ENCODE data around the gene TSHZ3. TPM values are rescaled to one million over a fixed set of nuclear protein-coding genes. Genes with fewer than 3 reads are reported as not detected.

Gene TSHZ3
- total RNA-seq, 1 experiment from 2014 or later: 0.05 TPM

- TF ChIP-seq YY1 (IDR thresholded peaks at IDR 0.05; ENCODE audit: extremely low read depth, insufficient replicate concordance, low read depth, low read length) (no peak), JUND (IDR thresholded peaks at IDR 0.05) (no peak), TCF7L2 (IDR thresholded peaks at IDR 0.05; ENCODE audit: borderline replicate concordance, extremely low read depth, insufficient read depth, insufficient read length) (no peak), CBX3 (IDR thresholded peaks at IDR 0.05; ENCODE audit: low read depth) (no peak), ZFX (IDR thresholded peaks at IDR 0.05) (no peak), POLR2AphosphoS5 (IDR thresholded peaks at IDR 0.05; ENCODE audit: low read depth, low read length) (no peak)
- TF ChIP-seq, protein P1, sequence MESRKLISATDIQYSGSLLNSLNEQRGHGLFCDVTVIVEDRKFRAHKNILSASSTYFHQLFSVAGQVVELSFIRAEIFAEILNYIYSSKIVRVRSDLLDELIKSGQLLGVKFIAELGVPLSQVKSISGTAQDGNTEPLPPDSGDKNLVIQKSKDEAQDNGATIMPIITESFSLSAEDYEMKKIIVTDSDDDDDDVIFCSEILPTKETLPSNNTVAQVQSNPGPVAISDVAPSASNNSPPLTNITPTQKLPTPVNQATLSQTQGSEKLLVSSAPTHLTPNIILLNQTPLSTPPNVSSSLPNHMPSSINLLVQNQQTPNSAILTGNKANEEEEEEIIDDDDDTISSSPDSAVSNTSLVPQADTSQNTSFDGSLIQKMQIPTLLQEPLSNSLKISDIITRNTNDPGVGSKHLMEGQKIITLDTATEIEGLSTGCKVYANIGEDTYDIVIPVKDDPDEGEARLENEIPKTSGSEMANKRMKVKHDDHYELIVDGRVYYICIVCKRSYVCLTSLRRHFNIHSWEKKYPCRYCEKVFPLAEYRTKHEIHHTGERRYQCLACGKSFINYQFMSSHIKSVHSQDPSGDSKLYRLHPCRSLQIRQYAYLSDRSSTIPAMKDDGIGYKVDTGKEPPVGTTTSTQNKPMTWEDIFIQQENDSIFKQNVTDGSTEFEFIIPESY (IDR thresholded peaks at IDR 0.05; ENCODE audit: extremely low read depth, insufficient replicate concordance, low read length): no peak
- TF ChIP-seq, protein P2, sequence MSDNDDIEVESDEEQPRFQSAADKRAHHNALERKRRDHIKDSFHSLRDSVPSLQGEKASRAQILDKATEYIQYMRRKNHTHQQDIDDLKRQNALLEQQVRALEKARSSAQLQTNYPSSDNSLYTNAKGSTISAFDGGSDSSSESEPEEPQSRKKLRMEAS (IDR thresholded peaks at IDR 0.05): no peak
- DNase-seq (ENCODE audit: low read depth, low spot score): no peak
- Histone ChIP-seq H3K4me3 (replicated peaks in 1 of 2; ENCODE audit: low read depth in 1 of 2, low read length in 2 of 2) (no peak overlapping the region), H4K20me1 (ENCODE audit: insufficient read depth) (no peaks in the 10 kb centered on the region), H3K4me2 (ENCODE audit: low read length) (no peak overlapping the region), H3K9ac (ENCODE audit: low read length) (no peak overlapping the region), H3K9me3 (ENCODE audit: control insufficient read depth in 1 of 2, insufficient read depth in 1 of 2, low read depth in 1 of 2, low read length in 2 of 2) (peaks cover 3 to 23% of the 10 kb centered on the region in 2 experiments; a peak in 2 of 4 replicates), H3K27ac (ENCODE audit: low read depth, low read length) (no peak overlapping the region), H3K36me3 (ENCODE audit: control insufficient read depth in 1 of 2, insufficient read depth in 2 of 2, low read length in 2 of 2) (no peaks in the 10 kb centered on the region), H3K27me3 (ENCODE audit: insufficient read depth, low read length) (no peaks in the 10 kb centered on the region), H3K9me2 (ENCODE audit: insufficient read depth) (no peaks in the 10 kb centered on the region), H3K4me1 (ENCODE audit: control insufficient read depth in 1 of 2, insufficient read depth in 2 of 2, low read length in 2 of 2) (no peaks in the 10 kb centered on the region), H2AFZ (ENCODE audit: low read depth, low read length, poor library complexity, severe bottlenecking) (no peak overlapping the region), H3K79me2 (ENCODE audit: insufficient read depth, low read length) (no peaks in the 10 kb centered on the region)
- intact Hi-C loops (cut with micrococcal nuclease): no loop called here
- ChIA-PET CTCF (no interaction called here), RAD21 (ENCODE audit: low non-redundant PET in 1 of 2, low total read pairs in 2 of 2, uncharacterized antibody in 2 of 2, unreplicated experiment in 2 of 2) (no interaction called here), POLR2A (no interaction called here)
- no TSS peak for BruUV-seq (replicated peaks)
- no peak for ATAC-seq
Observed at GRCh38 chr19:31289976-31290375, 59.3 kb downstream of the TSHZ3 start.

All from HCT116 (cell line).